NCI-H2196 (cell line): Measurements from ENCODE around the gene RAMP2.
"Not testable (repeated sequence)": the region's sequence is repeated elsewhere in the genome, so short reads cannot be mapped to it uniquely, and the experiment has no call there.

Experiments used
- DNase-seq: peaks from one replicate; lab custom pipeline; 2025; ENCODE audit not compliant: unreplicated experiment; lab: John Stamatoyannopoulos, UW

Gene RAMP2

DNA sequence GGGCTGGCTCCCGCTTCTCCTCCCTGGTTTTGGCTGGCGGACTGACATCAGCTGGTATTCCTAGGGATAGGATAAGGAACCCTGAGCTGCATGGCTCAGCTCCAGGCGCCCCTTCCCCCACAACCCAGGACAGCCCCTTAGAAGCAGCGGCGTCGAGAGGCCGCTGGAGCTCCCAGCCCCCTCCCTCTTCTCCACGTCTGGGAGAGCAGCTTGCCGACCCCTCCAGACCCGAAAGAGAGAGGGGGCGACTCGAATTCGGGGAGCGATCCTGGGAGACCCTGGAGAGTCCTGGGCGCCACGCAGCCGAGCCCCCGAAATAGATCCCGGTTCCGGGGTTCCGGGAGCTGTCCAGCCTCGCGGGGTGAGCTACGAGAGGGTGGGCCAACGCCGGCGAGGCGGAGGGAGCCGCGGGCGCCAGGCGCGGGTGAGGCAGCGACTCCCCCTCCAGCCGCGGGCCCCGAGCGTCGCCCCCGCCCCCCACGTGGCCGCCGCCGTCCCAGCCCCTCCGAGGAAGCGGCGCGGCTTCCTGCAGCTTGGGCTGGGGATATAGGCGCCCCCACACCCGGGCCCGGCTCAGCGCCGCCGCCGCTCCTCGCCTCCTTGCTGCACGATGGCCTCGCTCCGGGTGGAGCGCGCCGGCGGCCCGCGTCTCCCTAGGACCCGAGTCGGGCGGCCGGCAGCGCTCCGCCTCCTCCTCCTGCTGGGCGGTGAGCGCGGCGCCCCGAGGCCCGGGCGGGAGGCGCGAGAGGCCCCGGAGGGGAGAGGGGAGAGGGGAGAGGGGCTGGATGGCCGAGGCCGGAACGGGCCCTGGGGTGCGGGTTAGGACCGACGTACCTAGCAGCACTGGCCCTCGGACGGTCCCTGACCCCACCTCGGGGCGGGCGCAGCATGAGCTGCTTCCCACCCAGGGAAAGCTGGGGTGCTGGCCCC is at the start of gene RAMP2:
Gene RAMP2, plus strand, starts transcription at position 576 of the 930 bp plus-strand sequence. Its CDS starts 35 bp downstream, at position 611.
- peak; percentile 2 for DNase-seq

- peak; percentile 62 for DNase-seq
Measured at GRCh38 chr17:42720996-42721583, 39.9 kb upstream of the RAMP2 start.

DNA sequence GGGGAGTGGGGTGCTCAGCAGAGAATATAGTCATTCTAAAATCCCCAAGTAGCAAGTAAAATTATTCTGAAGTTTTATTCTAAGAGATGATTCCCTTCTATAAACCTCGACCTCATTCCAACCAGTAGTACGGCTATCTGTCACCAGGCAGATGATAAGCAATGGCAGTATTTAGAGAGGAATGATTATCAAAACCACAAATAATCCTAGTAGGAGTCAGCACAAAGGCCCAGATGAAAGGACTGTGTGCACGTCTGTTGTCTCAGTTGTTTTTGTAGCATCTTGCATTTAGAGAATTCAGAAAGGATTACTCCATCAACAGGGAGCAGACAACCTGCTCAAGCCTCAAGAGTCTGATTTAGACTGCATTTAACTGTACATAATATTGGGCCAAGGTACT is 37.4 kb upstream of the RAMP2 start:
- DNase-seq = no peak

- no peak for DNase-seq
Measured at GRCh38 chr17:42725143-42725542, 35.9 kb upstream of the RAMP2 start.

DNA sequence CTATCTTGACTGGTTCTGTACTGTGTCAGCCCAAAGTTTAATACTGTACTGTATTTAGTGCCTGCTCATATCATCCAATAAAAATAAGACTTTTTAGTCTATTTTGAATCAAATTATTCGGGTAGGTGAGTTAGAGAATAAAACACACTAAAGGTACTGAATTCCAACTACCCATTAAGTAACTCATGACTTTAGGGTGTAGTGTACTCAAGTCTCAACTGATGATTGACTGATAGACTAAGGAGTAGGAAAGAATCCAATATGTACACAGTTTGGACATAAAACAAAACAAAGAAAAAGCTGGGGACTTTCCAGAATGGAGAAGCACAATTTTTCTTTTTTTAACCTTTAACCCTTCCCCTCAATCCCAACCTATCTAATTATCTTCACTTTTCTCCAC is 20.3 kb upstream of the RAMP2 start:
- DNase-seq = no peak

DNA sequence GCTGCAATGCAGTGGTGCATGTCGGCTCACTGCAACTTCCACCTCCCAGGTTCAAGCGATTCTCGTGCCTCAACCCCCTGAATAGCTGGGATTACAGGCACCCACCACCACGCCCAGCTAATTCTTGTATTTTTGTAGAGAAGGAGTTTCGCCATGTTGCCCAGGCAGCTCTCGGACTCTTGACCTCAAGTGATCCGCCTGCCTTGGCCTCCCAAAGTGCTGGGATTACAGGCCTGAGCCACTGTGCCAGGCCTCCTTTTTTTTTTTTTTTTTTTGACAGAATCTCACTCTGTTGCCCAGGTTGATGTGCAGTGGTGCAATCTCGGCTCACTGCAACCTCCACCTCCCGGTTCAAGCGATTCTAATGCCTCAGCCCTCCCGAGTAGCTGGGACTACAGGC is 18.1 kb upstream of the RAMP2 start:
- DNase-seq = not testable (repeated sequence)

- no peak for DNase-seq
Measured at GRCh38 chr17:42743595-42744282, 17.3 kb upstream of the RAMP2 start.

- peak; percentile 68 for DNase-seq
Measured at GRCh38 chr17:42744283-42744805, 16.7 kb upstream of the RAMP2 start.

- DNase-seq = peak; percentile 87
Measured at GRCh38 chr17:42744806-42745617, 16.0 kb upstream of the RAMP2 start, which contains the start of gene EZH1. TSS of gene EZH1 (minus strand) at chr17:42745040. CDS start at chr17:42728941, 16,099 bp downstream.

DNA sequence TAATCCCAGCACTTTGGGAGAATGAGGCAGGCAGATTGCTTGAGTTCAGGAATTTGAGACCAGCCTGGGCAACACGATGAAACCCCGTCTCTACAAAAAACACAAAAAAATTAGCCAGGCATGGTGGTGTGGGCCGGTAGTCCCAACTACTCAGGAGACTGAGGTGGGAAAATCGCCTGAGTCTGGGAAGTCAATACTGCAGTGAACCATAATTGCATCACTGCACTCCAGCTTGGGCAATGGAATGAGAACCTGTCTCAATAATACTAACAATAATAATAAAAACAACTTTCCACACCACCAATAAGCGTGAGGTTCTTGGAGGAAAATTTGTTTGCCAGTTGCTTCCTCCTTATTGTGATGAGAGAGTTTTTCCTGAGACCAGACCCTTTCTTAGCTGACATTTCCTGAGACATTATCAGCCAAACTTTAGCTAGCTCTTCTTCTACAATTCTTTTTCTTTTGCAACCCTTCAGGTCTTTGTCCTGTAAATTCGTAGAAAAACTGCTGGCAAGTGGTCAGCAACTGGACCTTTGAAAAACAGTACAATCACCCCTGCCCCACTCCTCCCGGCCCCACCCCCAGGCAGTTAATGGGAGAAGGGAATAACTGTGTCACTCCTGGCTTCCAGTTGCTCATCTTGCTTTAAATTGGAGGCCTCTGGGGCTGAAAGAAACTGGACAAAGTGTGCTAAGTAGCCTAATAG is 12.7 kb upstream of the RAMP2 start:
- DNase-seq = no peak

DNA sequence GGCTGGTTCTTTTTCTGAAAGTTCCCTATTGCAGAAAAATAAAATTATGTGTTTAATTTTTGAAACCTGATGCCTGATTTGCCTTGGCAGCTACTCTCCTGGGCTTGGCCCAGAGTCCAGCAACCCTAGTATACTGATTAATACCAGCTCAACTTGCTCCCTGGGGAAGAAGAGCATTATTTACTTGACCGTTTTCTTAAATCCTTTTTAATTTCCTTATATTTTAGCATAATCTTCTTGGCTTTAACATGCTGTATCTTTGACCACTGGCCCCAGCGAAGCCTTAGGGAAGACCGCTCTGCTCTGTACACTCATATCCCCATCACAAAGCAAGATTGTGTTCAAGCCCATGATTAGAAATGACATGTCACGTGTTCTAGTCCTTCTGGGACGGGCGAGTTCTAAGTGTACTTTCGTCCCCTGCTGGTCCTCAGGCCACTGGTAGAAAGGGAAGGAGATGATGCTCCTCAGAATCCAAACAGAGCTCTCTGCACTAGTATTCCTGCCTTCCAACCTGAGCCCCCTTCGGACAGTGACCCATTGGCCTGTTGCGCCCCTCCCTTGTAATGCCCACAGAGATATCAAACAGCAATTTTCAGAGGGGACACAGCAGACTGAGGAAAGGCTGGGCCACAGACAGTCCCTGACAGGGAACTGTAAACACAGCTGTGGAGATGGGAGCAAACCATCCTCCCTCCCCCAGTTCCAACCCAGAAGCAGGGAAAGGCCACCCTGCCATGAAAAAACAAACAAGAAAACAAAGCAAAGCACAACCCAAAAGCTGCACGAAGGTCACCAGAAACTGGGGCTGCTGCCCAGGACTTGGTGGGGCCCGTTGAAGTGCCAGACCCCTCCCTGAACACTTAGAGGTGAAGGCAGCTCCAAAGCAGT is 11.9 kb upstream of the RAMP2 start:
- DNase-seq = no peak

DNA sequence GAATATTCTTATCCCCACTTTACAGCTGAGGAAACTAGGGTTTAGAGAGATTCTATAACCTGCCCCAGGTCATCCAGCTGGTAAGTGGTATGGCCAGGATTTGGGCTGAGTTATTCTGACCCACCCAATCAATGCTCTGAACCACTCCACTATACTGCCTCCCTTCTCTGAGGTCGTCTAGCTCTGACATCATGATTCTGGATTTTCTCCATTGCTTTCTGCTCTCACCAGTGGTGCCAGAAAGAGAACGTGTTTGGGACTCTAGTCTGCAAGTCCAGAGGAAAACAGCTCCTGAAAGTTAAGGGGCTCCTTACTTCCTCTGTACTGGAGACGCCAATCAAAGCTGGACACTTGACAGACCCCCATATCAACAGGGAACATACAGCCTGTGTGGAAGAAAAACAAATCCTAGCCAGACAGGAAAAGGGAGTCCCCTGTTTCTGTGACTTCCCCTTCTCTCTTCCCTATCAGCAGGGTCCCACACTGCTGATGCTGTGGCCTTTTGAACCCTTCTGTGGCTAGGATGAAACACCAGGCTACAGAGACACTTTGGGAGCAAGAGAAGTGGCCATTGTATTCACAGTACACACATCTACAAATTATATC is 10.2 kb upstream of the RAMP2 start:
- no peak for DNase-seq

DNA sequence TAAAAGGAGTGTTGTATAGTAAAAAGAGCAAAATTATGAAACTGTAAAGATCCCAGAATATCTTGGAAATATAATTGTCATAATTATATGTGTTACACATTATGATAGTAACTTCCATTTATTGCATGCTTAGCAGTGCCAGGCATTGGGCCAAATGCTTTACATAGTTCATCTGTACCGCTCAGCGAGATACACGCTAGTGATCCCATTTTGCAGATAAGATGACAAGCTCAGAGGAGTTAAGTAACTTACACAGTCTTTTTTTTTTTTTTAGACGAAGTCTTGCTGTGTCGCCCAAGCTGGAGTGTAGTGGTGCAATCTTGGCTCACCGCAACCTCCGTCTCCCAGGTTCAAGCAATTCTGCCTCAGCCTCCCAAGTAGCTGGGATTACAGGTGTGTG is 9.4 kb upstream of the RAMP2 start:
- DNase-seq = no peak

- DNase-seq = peak; percentile 14
Measured at GRCh38 chr17:42754782-42755181, 6.2 kb upstream of the RAMP2 start.

DNA sequence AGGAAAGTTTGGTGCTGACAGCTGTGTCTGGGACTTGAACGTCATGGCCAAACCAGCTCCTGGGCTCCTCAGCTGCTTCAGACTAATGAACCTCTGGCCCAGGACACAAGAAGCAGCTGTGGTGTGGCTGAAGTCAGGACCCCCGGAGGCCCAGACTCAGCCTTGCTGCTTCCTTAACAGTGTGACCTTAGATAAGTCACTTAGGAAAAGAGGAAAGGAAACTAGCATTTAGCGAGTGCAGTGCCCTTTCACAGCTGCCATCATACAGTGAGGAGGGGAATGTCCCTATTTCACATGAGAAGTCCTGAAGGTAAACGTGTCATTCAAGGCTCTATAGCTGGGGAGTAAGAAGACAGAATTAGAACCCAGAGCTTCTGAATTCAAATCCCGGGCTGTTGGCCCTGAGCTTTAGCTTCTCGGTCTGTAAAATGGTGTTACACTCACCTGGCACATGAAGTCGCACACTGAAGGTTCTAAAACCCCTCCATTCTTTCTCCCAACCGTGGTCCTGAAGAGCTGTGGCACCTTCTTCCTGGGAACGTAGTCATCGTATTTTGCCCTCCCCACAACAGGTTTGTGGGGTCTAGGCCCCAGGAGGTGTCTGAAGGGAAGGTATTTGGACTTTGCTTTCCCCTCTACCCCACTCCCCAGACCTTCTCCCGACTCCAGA is 910 bp upstream of the RAMP2 start:
- no peak for DNase-seq

DNA sequence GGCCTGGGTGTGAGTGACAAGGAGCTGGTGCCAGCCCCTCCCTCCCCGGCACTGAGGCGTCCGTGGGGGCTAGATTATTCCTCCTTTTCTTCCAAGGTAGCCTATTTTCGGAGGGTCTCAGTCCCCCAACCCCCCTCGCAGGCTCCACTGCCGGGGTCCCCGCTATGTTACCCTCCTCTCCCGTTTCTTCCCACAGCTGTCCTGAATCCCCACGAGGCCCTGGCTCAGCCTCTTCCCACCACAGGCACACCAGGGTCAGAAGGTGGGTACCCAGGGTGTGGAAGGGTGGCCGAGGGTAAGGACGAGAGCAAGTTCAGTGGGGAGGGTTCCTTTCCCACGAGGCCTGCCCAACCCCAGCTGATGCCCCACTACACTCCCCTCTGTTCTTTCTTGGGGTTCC is 611 bp downstream of the RAMP2 start:
- no peak for DNase-seq

GRCh38 chr17:42766124-42766523 is 5.1 kb downstream of the RAMP2 start:
- DNase-seq = no peak

- no peak for DNase-seq
Measured at GRCh38 chr17:42767512-42767911, 6.5 kb downstream of the RAMP2 start.
